Measurements from ENCODE around the gene LRRC27.
"Not testable (repeated sequence)": the region's sequence is repeated elsewhere in the genome, so short reads cannot be mapped to it uniquely, and the experiment has no call there.

DNA sequence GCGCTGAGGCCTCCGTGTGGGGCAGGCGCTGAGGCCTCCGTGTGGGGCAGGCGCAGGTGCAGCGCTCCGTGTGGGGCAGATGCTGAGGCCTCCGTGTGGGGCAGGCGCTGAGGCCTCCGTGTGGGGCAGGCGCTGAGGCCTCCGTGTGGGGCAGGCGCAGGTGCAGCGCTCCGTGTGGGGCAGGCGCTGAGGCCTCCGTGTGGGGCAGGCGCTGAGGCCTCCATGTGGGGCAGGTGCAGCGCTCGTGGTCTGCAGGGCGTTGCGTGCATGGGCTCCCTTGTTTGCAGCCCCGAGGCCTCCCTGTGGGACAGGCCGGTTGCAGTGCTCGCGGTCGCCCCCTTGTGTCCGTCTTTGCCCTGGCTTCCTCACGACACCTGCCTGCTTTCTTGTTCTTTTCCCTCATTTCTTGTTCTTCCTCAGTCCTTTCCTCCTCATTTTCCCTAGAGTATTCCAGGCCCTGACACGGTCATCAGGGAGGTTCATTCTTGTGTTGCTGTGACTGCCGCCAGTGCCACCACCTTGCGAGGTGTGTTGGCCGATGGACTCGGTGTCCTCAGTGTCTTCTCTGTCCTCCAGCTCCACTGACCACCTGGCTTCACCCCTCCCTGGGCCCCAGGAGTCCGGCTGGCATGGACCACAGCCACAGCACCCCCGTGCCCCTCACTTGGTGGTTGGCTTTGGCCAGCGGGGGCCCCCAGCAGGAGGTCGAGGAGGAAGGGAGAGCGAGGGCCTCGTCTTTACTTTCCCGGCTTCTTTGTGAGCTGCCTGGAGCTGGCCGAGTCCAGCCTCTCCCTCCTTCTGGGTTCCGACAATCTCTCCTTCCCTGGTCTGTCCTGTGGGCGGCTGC lies 20.7 kb downstream of the LRRC27 start:
- TF ChIP-seq, protein P1, sequence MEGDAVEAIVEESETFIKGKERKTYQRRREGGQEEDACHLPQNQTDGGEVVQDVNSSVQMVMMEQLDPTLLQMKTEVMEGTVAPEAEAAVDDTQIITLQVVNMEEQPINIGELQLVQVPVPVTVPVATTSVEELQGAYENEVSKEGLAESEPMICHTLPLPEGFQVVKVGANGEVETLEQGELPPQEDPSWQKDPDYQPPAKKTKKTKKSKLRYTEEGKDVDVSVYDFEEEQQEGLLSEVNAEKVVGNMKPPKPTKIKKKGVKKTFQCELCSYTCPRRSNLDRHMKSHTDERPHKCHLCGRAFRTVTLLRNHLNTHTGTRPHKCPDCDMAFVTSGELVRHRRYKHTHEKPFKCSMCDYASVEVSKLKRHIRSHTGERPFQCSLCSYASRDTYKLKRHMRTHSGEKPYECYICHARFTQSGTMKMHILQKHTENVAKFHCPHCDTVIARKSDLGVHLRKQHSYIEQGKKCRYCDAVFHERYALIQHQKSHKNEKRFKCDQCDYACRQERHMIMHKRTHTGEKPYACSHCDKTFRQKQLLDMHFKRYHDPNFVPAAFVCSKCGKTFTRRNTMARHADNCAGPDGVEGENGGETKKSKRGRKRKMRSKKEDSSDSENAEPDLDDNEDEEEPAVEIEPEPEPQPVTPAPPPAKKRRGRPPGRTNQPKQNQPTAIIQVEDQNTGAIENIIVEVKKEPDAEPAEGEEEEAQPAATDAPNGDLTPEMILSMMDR (IDR thresholded peaks at IDR 0.05) = peak in 2 of 3 donors; percentile 47 to 50
- not testable (repeated sequence) for TF ChIP-seq POLR2AphosphoS5, POLR2A (IDR thresholded peaks at IDR 0.05)

Measured in breast epithelium (tissue), 3 donors.